GM19463 (cell line): ENCODE data around the gene KMT2C.

Experiments
- ATAC-seq: cut with Tn5 transposase; IDR thresholded peaks from one replicate; pipeline ENCODE4 v1.9.1; 2021; ENCODE audit warnings: mild to moderate bottlenecking, moderate library complexity; ENCODE audit not compliant: unreplicated experiment

KMT2C gene

GRCh38 chr7:152120210-152120609 lies 315.6 kb downstream of the KMT2C start:
- ATAC-seq: no peak

- ATAC-seq: no peak
These were observed 318.4 kb downstream of the KMT2C start for GRCh38 chr7:152117356-152117755.

- ATAC-seq: no peak
These were observed 320.6 kb downstream of the KMT2C start for GRCh38 chr7:152115021-152115718.

- no peak for ATAC-seq
These were observed 323.0 kb downstream of the KMT2C start for GRCh38 chr7:152112829-152113228.

GRCh38 chr7:152108359-152108758 lies 327.4 kb downstream of the KMT2C start:
- no peak for ATAC-seq

- ATAC-seq: no peak
These were observed 327.9 kb downstream of the KMT2C start for GRCh38 chr7:152107945-152108344.

GRCh38 chr7:152106990-152107389 lies 328.8 kb downstream of the KMT2C start:
- ATAC-seq: no peak

- no peak for ATAC-seq
These were observed 330.6 kb downstream of the KMT2C start for GRCh38 chr7:152105205-152105604.

GRCh38 chr7:152103691-152104090 lies 332.1 kb downstream of the KMT2C start:
- ATAC-seq: no peak

- ATAC-seq: no peak
These were observed 332.7 kb downstream of the KMT2C start for GRCh38 chr7:152103066-152103465.

GRCh38 chr7:152097330-152097729 lies 338.5 kb downstream of the KMT2C start:
- no peak for ATAC-seq

- no peak for ATAC-seq
These were observed 340.0 kb downstream of the KMT2C start for GRCh38 chr7:152095771-152096170.

- no peak for ATAC-seq
These were observed 342.1 kb downstream of the KMT2C start for GRCh38 chr7:152093717-152094116.

GRCh38 chr7:152090747-152091146 lies 345.1 kb downstream of the KMT2C start:
- no peak for ATAC-seq

- ATAC-seq: no peak
These were observed 346.6 kb downstream of the KMT2C start for GRCh38 chr7:152089183-152089582.

- no peak for ATAC-seq
These were observed 349.3 kb downstream of the KMT2C start for GRCh38 chr7:152086513-152086912.

GRCh38 chr7:152085131-152085530 lies 350.7 kb downstream of the KMT2C start:
- ATAC-seq: no peak
